ENCODE measurements around the gene TSPAN12.
"Not testable (repeated sequence)": the region's sequence is repeated elsewhere in the genome, so short reads cannot be mapped to it uniquely, and the experiment has no call there.

TSPAN12 gene

GRCh38 chr7:120857588-120858573 is at the start of gene TSPAN12:
TSPAN12 (minus strand) TSS chr7:120858144; CDS start chr7:120856763, 1,381 bp downstream.
- no peak for DNase-seq (ENCODE audit: low read depth in 2 of 2, low spot score in 1 of 2)

DNA sequence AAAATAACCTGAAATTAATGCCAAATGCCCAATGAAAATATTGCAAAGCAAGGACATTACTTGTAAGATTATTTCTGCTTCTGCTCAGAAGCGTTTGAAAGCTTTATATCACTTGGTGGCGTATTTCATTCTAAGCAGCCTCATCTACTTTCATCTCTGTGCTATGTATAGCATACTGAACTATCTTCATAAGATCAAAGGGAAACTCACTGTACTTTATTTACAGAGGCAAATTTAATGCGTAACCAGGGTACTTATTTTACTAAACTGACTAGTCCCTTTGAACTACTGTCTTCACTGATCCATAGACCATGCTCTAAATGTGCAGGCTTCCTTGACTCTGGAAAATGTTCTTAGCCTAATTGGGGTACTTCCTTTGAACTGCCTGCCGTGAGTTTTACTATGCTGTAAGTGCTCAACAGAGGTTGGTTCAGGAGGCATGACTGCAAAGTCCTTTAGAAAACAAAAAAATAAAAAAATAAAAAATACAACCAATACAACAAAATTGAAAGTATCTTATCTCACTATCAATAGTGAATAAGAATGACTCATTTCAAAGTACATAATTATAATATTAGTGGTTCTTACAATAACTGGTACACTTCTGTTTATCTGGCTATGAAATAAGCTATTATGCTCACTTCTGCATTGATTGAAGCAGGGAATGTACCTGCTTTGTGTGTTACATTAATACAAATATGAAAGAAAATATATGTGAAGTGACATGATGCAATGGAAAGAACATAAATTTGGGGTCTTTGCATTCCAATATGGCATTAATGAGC is 41.0 kb upstream of the TSPAN12 start:
- DNase-seq (ENCODE audit: low read depth in 2 of 2, low spot score in 1 of 2) = no peak

DNA sequence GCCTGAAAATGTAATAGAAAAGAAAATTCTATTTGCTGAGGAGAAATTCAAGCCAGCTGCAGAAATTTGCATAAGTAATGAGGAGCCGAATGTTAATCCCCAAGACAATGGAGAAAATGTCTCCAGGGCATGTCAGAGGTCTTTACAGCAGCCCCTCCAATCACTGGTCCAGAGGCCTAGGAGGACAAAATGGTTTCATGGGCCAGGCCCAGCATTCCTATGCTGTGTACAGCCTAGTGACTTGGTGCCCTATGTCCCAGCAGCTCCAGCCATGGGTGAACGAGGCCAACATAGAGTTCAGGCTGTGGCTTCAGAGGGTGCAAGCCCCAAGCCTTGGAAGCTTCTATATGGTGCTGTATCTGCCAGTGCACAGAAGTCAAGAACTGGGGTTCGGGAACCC is 37.3 kb upstream of the TSPAN12 start:
- not testable (repeated sequence) for DNase-seq (ENCODE audit: low read depth in 2 of 2, low spot score in 1 of 2)

GRCh38 chr7:120885602-120886001 is 27.7 kb upstream of the TSPAN12 start:
- DNase-seq (ENCODE audit: low read depth in 2 of 2, low spot score in 1 of 2) = not testable (repeated sequence)

DNA sequence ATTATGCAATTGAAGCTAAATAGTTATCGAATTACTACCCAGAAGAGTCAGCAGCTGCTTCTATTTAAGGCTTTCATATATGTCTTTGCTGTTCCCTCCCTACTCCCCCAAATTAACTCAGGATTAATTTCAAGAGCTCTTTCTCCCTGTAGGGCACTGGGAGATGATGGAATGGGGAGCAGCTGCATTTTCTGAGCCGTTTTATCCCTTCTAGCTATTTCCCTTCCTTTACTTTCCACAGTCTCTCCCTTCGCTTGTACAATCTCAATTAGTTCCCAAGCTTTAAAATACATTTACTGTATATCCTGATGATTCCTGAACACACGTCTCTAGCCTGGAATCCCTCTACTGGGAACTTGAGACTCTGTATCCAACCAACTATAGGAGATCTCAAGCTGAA is 19.8 kb upstream of the TSPAN12 start:
- no peak for DNase-seq (ENCODE audit: low read depth in 2 of 2, low spot score in 1 of 2)

GRCh38 chr7:120876922-120877321 is 19.0 kb upstream of the TSPAN12 start:
- DNase-seq (ENCODE audit: low read depth in 2 of 2, low spot score in 1 of 2) = no peak

DNA sequence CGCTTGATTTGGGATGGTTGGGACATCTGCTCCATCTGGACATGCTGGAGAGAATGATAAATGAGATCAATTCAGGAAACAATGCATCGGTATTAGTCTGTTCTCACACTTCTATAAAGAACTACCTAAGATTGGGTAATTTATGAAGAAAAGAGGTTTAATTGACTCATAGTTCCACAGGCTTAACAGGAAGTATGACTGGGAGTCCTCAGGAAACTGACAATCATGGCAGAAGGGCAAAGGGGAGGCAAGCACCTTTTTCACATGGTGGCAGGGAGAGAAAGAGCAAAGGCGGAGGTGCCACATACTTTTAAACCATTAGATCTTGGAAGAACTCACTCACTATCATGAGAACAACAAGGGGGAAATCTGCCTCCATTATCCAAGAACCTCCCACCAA is 16.8 kb upstream of the TSPAN12 start:
- DNase-seq (ENCODE audit: low read depth in 2 of 2, low spot score in 1 of 2) = no peak

GRCh38 chr7:120874016-120874415 is 16.1 kb upstream of the TSPAN12 start:
- DNase-seq (ENCODE audit: low read depth in 2 of 2, low spot score in 1 of 2) = no peak

DNA sequence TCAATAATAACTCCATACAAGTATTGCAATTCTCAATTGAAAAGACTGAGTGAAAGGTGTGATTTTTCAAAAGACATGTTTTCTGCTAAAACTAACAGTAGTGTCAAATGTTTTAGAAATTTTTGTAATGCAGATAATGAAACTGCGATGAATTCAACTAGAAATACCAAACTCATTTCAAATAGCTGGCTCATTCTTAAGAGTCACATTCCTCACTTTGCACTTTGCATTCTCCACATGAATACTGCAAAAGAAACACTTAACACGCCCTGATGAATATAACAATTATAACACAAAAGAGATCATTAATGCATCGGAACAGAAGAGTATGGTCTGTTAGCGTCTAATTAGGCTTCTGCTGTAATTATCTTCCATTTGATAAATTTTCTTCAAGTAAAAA is 15.5 kb upstream of the TSPAN12 start:
- no peak for DNase-seq (ENCODE audit: low read depth in 2 of 2, low spot score in 1 of 2)

GRCh38 chr7:120869700-120870099 is 11.8 kb upstream of the TSPAN12 start:
- no peak for DNase-seq (ENCODE audit: low read depth in 2 of 2, low spot score in 1 of 2)

GRCh38 chr7:120867932-120868331 is 10.0 kb upstream of the TSPAN12 start:
- no peak for DNase-seq (ENCODE audit: low read depth in 2 of 2, low spot score in 1 of 2)

DNA sequence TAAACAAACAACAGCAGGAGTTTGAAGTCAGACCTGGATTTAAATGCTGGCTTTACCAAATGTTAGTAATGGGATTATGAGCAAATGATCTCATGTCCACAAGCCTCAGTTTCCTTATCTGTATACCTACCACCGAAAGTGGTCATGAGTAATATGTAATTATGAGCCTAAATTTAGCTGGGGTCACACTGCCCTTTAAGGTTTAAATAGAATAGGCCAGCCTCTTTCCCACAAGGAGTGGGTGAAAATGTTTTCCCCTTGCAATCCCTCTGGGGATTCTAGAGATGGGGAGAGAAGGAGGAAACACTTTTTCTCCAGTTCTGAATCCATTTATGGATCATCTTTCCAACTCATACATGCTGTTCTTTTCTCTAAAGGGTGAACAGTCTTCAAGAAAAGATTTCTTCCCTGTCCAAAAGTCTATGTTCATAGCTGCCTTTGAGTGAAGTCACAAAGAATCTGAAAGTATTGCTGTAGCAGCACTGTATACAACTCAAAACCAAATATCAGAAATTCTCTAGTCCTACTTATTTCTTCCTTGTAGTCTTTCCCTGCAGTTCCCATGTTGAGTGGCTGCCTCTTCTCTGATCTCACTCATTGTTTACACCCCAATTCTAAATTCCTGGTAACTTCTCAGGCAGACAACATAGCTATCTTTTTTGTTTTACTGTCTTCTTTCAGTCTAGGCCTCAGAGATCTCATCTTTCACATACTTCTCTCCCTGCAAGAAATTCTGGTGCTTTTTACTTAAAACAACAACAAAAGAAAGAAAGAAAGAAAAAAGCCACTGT is 7.4 kb upstream of the TSPAN12 start:
- DNase-seq (ENCODE audit: low read depth in 2 of 2, low spot score in 1 of 2) = no peak

DNA sequence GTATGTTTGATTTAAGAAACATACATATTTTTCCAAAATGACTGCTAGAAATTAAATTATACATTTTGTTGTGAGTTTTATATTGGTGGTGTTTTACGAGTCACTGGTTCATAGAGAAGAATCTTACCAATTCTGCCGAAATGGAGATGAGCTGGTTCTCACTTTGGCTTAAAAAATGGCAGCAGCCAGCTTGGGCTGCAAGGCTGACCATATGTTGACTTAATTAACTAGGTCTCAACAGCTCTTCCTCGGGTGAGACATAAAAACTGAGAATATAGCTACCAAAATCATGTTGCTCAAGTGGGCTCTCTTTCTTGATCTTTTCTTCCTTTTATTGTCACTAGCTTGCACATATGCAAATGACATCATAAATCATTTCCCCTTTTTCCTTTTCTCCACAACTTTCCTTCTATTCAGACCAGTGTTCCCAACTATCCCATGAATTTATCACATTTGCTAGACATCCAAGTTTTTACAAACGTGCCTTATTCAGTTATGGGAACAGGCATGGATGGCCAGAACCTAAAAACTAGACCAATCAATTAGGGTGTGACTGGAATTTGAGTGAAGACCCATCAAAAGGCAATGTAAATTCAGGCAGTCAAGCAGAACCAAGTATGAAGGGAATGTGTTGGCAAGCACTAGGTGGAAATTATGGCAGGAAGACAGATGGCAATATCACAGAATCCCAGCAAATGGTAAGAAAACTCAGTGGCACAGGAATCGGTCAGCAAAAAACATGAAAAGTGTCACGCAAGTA is 6.4 kb upstream of the TSPAN12 start:
- no peak for DNase-seq (ENCODE audit: low read depth in 2 of 2, low spot score in 1 of 2)

GRCh38 chr7:120862987-120863590 is 5.1 kb upstream of the TSPAN12 start:
- no peak for DNase-seq (ENCODE audit: low read depth in 2 of 2, low spot score in 1 of 2)

GRCh38 chr7:120860156-120860555 is 2.2 kb upstream of the TSPAN12 start:
- DNase-seq (ENCODE audit: low read depth in 2 of 2, low spot score in 1 of 2) = no peak

DNA sequence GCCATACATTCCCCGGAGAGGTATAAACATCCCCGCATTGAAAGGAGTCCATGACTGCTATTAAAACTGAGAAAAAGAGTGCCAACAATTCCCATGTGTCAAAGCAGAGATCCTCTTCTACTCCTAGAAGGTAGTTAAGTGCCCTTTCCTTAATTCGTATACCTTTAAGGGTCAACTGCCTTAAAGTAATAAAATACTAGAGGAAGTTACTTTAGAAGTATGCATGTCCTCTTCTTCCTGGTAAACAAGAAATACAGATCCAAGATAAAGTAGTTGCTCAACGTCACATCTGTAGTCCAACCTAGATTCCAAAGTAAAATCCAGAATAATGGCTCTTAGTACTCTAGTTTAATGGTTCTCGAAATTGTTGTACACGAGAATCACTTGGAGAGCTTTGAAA is 1.5 kb upstream of the TSPAN12 start:
- DNase-seq (ENCODE audit: low read depth in 2 of 2, low spot score in 1 of 2) = no peak

DNA sequence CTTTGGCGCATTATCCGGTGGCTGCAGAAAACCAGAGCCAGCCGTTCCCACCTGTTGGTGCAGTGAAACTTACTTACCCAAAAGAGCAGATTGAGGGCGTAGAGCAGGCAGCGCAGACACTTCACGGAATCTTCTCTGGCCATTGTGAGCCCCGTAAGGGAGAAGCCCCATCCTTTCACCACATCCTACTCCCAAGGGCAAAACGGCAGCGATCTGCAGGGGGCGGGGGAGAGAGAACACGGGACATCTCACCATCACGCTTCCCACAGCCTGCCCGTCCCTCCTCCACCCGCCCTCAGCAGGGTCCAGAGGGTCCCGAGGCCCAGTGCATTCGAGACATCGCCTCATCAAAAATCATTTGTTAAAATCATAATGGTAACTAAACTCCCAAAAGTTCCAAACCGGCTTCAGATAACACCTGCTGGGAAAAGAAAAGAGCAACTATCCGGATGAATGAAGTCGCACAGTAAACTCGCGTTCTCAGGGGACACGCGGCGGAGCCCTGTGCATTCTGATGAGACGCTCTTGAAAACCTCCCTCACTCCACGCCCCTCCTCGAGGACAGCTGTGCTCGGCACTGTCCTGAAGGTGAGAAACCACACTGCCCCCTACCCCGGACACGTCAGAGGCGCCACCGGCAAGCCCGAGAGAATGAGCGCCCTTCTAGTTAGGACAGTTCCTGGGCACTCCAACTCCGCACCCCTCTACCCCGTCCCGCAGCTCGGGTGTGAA is 1.2 kb downstream of the TSPAN12 start:
- no peak for DNase-seq (ENCODE audit: low read depth in 2 of 2, low spot score in 1 of 2)

GRCh38 chr7:120856198-120856597 is 1.7 kb downstream of the TSPAN12 start:
- DNase-seq (ENCODE audit: low read depth in 2 of 2, low spot score in 1 of 2) = no peak

DNA sequence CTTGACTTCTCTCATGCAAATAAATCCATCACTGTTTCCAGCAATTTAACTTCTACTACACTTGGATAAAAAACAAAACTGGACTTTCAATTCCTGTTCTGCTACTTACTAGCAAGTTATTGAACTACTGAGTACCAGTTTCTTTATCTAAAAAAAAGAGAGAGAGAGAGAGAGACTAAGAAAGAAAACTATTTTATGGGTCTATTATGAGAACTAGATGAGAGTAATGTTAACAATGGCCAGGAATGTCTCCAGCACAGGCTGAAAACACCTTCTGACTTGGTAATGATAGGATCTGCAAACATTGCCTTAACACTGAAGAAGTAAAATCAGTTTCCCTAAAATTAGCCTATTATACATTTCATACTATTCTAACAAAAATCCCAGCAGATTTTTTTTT is 5.2 kb downstream of the TSPAN12 start:
- DNase-seq (ENCODE audit: low read depth in 2 of 2, low spot score in 1 of 2) = no peak
